Lung (tissue), 12 donors: ENCODE results near the gene RAB3C. TPM values are rescaled to one million over a fixed set of nuclear protein-coding genes. Genes with fewer than 3 reads are reported as not detected.

Source experiments
- ATAC-seq: fragments of 200-7000 bp; cut with Tn5 transposase; one replicate; pipeline ENCODE4 v1.9.1; 2020; ENCODE audit warnings: moderate number of reproducible peaks; ENCODE audit not compliant: insufficient read depth, low FRiP score
- DNase-seq, 3 donors: peaks; one replicate each; pipeline ENCODE4 v3.0.0-alpha.2; 2013 to 2017
- H3K27ac ChIP-seq, 2 donors: one replicate each; pipeline ENCODE4 v1.5.1; 2013; ENCODE audit warnings: mild to moderate bottlenecking in 2 of 2, moderate library complexity in 2 of 2, control low read depth in 1 of 2, inconsistent platforms in 1 of 2, low read depth in 1 of 2, low read length in 1 of 2
- H3K27me3 ChIP-seq, 3 donors: one replicate each; pipeline ENCODE4 v1.5.1; 2013; ENCODE audit warnings: low read length in 2 of 3; ENCODE audit not compliant: control insufficient read depth in 3 of 3, insufficient read depth in 3 of 3
- H3K36me3 ChIP-seq, 4 donors: one replicate each; pipeline ENCODE4 v1.5.1; 2013; ENCODE audit warnings: low read length in 4 of 4, mild to moderate bottlenecking in 1 of 4, moderate library complexity in 1 of 4; ENCODE audit not compliant: control insufficient read depth in 4 of 4, insufficient read depth in 4 of 4
- H3K4me1 ChIP-seq, 5 donors: one replicate each; pipeline ENCODE4 v1.5.1; 2013; ENCODE audit warnings: low read length in 5 of 5, mild to moderate bottlenecking in 2 of 5, moderate library complexity in 1 of 5; ENCODE audit not compliant: control insufficient read depth in 5 of 5, insufficient read depth in 5 of 5
- H3K4me3 ChIP-seq: one replicate; pipeline ENCODE4 v1.5.1; 2013; ENCODE audit warnings: mild to moderate bottlenecking, control low read depth, moderate library complexity
- H3K9ac ChIP-seq, 2 donors: one replicate each; pipeline ENCODE4 v1.5.1; 2013; ENCODE audit warnings: low read length in 2 of 2, control low read depth in 1 of 2; ENCODE audit not compliant: insufficient read depth in 1 of 2
- H3K9me3 ChIP-seq, 4 donors: one replicate each; pipeline ENCODE4 v1.5.1; 2013; ENCODE audit warnings: low read length in 3 of 4, mild to moderate bottlenecking in 1 of 4, moderate library complexity in 1 of 4; ENCODE audit not compliant: control insufficient read depth in 4 of 4, insufficient read depth in 3 of 4
- CTCF ChIP-seq: IDR thresholded peaks from 2 replicates; pipeline ENCODE4 v1.5.1; 2012; ENCODE audit warnings: mild to moderate bottlenecking; ENCODE audit errors: control extremely low read depth, extremely low read depth
- WGBS, 2 donors: extraction: QIAGEN DNeasy Blood & Tissue Kit; methylation state at CpG; one replicate each; pipeline ENCODE4 v1.1.7; 2013; 5-methylcytosine and 5-hydroxymethylcytosine counted together
- polyA plus RNA-seq, 2 donors: library from polyadenylated mRNA; stranded (reverse); fragments of 200-250 nt; gene quantifications; one replicate each; pipeline ENCODE4 v1.2.1, GENCODE V29; 2013
- total RNA-seq, 2 donors: library from RNA; depleted of rRNA in 1 of 2; stranded (reverse); fragments of >200 nt in 1 of 2; gene quantifications; one replicate each; pipeline ENCODE4 v1.2.1, GENCODE V29; 2014 to 2021
- donor health status: control.
- donor health status: control.
- donor health status: Bipolar disorder and iron deficiency.
- donor health status: healthy.
- donor health status: DM: yes; HTN: yes; CAD: no.

RAB3C gene
- total and polyA plus RNA-seq, 4 donors, result 0.35 to 1.1 (median 0.86) TPM

DNA sequence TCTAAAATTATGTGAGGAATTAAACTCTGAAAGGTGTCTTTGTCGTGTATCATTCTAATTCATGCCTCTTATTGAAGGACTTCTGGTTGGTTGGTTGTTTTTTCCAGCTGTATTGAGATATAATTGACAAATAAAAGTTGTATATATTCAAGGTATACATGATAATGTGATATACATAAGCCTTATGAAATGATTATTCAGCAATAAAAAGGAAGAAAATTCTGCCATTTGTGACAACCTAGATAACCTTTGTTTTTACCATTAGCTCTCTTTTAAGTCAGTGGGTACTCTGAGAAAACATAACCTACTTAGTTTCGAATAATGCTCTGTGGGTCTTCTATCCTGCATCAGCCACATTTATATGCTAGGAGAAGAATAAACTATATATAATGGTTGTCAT lies 89.6 kb downstream of the RAB3C start:
- TF ChIP-seq CTCF, result no peak
- Histone ChIP-seq H3K36me3 (no peaks in the 10 kb centered on the region), H3K9ac (no peak overlapping the region), H3K9me3 (peaks cover 0 to 3% (median 0%) of the 10 kb centered on the region in 4 donors), H3K4me1 (peaks cover 0 to 7% (median 0%) of the 10 kb centered on the region in 5 donors), H3K4me3 (no peak overlapping the region), H3K27ac (no peak overlapping the region), H3K27me3 (no peaks in the 10 kb centered on the region)
- DNase-seq, result no peak
- 90 to 98% methylated on average over 2 of the region's 2 CpGs for WGBS, 2 donors
- no peak for ATAC-seq

DNA sequence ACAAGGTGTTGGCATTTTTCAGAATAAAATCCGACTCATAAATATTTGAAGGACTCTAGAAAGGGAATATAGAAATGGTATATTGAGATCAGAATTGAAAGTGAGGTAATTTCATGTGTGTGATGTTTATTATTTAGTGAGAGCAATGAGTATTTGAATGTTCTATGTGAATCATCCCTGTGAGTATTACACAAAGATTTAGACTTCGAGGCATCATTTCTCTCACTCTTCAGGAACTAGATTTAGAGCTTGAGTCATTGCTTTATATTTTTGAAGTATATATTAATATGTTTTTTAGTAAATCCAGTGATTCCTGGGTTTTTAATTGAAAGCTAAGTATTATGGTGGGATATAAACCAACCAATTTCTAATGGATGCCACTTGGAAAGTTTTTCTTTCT lies 91.2 kb downstream of the RAB3C start:
- H3K36me3 ChIP-seq, result no peaks in the 10 kb centered on the region
- H3K9me3 ChIP-seq, result no peaks in the 10 kb centered on the region
- WGBS, 2 donors, result 89 to 100% methylated on average over 2 of the region's 2 CpGs
- no peak for DNase-seq
- no peaks in the 10 kb centered on the region for H3K27me3 ChIP-seq
- peaks cover 0 to 7% (median 0%) of the 10 kb centered on the region in 5 donors for H3K4me1 ChIP-seq
- no peak for ATAC-seq
- no peak overlapping the region for H3K27ac ChIP-seq
- H3K9ac ChIP-seq, result no peak overlapping the region
- H3K4me3 ChIP-seq, result no peak overlapping the region
- TF ChIP-seq CTCF, result no peak

DNA sequence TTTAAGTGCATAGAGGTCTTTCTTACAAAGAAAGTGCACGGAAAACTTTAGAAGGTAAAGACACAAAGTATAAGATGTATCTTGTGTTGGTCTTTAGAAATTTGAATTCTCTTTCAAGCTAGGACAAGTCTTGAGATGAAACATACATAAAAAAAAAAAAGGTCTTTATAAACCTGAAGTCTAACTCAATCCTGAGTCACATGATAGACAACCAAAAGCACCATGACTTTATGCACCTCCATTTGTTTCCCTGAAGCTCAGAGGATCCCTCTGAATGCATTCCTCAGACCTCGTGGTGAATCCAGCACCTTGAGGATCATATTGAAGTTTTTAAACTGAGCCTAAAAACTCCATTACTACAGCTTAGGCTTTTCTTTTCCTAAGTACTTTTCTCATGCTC lies 91.8 kb downstream of the RAB3C start:
- no peak for ATAC-seq
- 84 to 86% methylated on average over 2 of the region's 2 CpGs for WGBS, 2 donors
- Histone ChIP-seq H3K9ac (no peak overlapping the region), H3K9me3 (no peaks in the 10 kb centered on the region), H3K4me3 (no peak overlapping the region), H3K27ac (no peak overlapping the region), H3K4me1 (peaks cover 0 to 7% (median 0%) of the 10 kb centered on the region in 5 donors), H3K36me3 (no peaks in the 10 kb centered on the region), H3K27me3 (no peaks in the 10 kb centered on the region)
- TF ChIP-seq CTCF, result no peak
- no peak for DNase-seq

DNA sequence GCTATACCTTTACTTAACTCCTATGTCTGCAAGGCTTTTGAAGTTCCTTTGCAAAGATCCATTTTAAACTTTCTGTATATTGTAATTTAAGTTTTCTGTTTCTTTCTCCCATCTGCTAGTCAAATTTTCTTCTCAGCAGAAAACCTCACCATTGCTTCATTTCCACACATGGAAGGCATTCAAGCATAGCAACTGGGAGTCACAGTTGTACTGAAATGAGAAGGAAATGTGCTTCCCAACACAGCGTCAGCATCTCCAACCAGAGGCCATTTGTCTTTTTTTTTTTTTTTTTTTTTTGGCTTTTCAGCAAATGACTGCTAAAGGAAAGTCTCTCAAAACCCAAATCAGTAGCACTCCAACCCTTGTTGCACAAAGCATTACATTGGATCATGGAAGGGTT lies 92.5 kb downstream of the RAB3C start:
- H3K27me3 ChIP-seq, result no peaks in the 10 kb centered on the region
- no peak overlapping the region for H3K4me3 ChIP-seq
- no peaks in the 10 kb centered on the region for H3K9me3 ChIP-seq
- ATAC-seq, result no peak
- no peak overlapping the region for H3K27ac ChIP-seq
- DNase-seq, result no peak
- 50 to 58% methylated on average over 1 of the region's 1 CpG for WGBS, 2 donors
- H3K36me3 ChIP-seq, result no peaks in the 10 kb centered on the region
- no peak overlapping the region for H3K9ac ChIP-seq
- no peak for TF ChIP-seq CTCF
- peaks cover 0 to 7% (median 0%) of the 10 kb centered on the region in 5 donors for H3K4me1 ChIP-seq
